ENCODE results near the gene ADGRF5. TPM values are rescaled to one million over a fixed set of nuclear protein-coding genes. Genes with fewer than 3 reads are reported as not detected.
A peak's percentile ranks its signal among the peaks of the same experiment; 100 is the strongest.
"Not testable (repeated sequence)": the region's sequence is repeated elsewhere in the genome, so short reads cannot be mapped to it uniquely, and the experiment has no call there.

The ADGRF5 gene
- total RNA-seq, 1 donor from 2014 or later: 57.3 TPM

DNA sequence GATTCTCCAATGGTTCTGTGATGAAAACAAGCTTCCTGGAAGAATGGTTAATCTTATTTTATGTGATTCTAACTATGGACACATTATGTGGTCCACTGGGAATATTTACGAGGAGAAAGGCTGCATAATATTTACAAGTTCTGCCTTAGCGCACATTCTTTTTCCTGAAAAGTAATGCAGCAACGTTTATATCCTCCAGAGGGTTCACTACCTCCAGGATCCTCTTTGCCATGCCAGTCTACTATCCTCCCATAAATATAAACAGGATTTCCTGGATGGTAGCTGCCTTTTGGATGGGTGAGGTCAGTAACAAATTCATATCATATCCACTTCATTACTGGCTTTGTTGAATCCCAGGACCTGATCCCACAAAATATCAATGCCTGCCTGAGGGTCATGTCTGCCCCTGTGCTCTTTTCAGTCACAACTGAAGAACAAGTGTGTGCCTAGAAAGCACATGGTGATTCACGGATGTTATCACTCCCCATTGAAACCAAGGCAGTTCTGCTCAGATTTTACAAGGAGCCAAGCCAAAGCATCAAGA is 30.4 kb downstream of the ADGRF5 start:
- no peak for DNase-seq (ENCODE audit: low read depth in 2 of 2)

DNA sequence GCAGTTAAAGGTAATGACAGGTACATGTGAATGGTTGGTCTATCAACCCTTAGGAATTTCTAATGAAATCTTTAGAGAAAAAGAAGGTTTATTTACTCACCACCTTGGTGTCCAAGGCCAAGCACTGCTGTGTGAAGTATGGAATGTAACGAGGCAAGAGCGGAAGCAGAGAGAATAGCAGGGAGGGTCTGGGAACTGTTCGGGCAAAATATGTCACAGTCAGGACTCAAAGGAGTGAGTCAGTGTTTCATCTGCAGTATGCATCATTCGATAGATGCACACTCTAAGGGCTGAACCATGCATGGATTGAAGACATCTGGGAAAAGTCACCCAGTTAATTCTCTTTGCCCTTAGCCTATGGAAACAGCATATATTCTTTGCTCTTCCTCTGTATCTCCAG is 33.2 kb downstream of the ADGRF5 start:
- peak in 1 of 2 donors; percentile 65 for DNase-seq (ENCODE audit: low read depth in 2 of 2)

DNA sequence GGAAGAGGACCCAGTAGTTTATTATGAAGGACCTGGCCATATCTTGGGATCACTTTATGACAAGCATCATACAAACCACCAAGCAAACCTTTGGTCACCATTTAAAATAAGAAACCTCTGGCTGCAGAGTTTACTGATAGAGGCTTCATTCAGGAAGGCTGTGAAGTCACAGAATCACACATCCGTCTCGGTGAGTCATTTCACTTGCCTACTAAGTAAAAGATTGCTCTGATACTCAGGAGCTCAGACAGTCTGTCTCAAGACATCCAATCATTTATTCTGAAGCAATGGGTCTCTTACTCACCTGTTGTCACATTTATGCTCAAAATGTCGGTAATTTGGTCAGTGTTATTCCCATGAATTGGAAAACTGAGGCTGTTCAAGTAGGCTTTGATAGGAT is 33.7 kb downstream of the ADGRF5 start:
- peak in 1 of 2 donors; percentile 86 for DNase-seq (ENCODE audit: low read depth in 2 of 2)

DNA sequence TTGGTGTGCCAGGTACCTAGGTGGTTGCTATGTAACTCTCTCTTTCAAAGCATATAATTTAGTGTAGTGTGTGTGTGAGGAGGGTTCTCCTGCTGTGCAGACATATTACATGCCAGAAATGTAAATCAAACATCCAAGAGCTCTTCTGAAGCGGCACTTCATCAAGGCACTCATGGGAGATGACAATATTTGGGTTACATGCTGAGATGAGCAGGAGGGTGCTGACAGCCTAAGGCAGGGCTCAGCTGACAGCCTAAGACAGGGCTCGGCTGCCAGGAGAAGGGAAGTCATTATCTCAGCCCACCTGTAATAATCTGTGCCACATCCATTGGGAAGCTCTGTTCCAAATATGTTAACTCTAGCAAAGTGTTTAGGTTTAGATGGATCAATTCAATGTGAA is 39.1 kb downstream of the ADGRF5 start:
- no peak for DNase-seq (ENCODE audit: low read depth in 2 of 2)

DNA sequence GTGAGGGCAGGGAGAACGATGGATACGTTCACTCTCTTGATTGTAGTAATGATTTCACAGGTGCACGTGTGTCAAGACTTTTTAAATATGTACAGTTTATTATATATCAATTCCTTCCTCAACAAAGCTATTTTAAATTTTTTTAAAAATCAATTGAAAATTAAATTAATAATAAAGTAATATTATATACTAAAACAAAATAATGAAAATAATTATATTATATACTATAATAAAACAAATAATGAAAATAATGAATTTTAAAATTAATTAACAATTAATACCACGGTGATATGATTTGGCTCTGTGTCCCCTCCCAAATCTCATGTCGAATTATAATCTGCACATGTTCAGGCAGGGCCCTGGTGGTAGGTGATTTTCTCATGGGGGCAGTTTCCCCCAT is 42.7 kb downstream of the ADGRF5 start:
- no peak for DNase-seq (ENCODE audit: low read depth in 2 of 2)

DNA sequence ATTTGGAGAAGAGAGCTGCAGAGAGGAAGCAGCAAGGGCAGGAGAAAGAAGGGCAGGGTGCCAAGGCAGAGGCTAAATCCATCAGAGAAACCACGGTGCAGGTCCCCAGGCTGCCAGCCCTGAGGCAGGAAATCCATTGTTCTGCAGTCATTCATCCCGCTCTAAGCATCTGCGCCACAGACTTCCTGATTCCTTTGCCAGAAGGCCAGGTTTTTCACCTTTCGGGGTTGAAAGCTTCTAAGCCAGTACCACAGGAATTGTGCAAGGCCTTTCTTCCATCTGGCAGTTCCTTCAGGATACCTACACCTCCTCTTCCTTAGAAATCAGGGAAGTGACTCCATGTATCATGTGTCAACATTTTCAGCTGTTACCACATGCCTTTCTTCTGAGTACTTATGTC is 45.6 kb downstream of the ADGRF5 start:
- peak; percentile 94 to 96 for DNase-seq (ENCODE audit: low read depth in 2 of 2)

DNA sequence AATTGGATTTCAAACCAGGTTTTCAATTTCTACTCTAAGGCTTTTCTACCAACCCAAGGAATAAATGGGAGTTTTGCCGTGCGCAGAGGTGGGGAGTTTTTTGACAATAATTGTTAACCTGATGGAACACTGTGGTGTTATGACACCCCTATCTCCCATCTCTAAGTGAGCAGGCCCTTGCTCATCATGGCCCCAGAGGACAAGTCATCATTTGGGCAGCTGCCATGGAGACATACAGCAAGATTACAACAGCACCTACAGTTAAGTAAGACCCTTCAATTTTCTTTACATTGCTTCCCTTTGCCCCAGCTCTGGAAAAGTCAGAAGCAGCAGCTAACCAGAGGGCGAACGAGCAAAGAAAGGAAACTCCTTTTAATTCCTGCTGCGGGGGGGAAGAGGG is 54.3 kb downstream of the ADGRF5 start:
- DNase-seq (ENCODE audit: low read depth in 2 of 2): no peak

DNA sequence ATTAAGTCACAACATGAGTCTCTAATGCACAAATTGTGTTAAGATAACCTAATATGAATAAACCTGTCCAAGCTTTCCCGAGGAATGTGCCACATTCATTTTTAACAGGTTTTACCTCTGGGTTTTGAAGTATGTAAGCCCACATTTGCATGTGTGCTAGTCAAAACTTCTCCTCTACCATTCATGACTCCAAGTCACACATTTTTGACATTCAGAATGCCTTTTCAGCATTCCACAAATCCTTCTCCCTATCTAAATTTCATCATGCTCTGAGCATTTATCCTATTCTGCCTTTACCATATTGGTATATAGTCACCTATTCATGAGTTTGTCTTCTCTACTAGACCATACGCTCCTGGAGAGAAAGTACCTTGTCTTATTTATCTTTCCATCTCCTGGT is 56.5 kb downstream of the ADGRF5 start:
- no peak for DNase-seq (ENCODE audit: low read depth in 2 of 2)

DNA sequence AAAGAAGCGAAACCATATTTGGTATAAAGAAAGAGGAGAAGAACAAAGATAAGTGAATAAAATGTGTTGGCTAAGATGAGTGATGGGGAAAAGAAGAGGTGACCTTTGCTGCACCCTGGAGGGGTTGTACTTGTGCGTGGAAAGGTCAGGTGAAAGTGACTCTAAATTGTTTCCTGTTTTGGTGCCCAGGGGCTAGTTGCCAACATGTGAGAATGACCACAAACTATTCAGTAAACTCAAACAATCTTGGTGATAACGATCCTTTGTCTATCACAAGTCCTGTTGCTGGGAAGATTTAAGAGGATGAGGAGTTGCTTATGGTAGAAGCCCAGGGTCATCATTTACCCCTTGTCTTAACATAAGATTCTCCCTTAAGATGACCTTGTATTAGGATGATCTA is 57.9 kb downstream of the ADGRF5 start:
- no peak for DNase-seq (ENCODE audit: low read depth in 2 of 2)

DNA sequence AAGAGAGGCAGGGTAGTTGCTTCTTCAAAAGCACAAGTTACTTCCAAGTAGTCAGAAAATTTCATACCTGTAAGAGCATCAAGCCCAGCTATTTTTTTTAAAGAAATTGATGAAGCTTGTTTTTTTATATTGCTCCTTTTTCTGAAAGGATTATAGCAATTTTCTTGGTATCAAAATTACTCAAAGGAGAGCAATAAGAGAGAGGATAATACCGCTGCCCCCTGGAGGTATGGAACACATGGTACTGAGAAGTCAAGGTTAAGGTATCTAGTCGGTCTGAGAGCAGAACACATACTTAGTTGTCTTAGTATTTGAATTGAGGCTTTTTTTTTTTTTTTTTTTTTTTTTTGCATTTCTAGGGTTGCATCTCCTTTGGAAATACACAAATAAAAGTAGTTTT is 59.4 kb downstream of the ADGRF5 start:
- DNase-seq (ENCODE audit: low read depth in 2 of 2): no peak

DNA sequence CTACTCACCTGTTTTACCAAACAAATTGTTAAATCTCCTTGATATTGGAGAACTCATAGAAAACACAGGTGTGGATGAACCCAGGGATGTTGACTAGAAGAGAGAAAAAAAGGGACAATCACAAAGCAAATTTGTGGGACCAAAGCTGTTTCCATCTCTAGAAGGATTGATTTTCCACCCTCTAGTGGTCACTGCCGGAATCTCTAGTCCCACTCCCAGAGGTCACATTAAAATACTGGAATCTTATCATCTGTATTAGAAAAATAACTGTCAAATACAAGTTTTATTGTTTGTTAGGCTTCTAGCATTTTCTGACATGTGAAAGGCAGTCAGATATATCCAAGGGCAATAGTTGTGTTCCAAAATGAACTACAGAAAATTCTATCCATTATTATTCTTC is 65.8 kb downstream of the ADGRF5 start:
- peak; percentile 25 to 45 for DNase-seq (ENCODE audit: low read depth in 2 of 2)

DNA sequence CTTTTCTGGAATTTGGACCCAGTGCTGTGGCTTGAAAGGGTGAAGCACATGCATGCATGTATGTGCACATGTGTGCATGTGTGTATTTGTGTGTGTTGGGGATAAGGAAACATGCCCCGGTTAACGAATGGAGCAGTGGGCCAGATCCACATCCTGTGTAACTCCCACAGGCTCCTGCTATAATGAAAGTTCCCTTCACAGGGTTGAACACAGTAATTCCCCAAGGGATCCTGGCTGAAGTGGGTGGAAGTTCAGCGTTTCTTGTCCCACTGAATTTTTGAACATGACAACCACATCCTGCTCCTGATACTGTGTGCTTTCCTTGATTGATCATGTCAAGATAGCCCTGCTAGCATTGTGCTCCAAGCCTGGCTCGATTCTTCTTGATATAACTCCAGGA is 70.2 kb downstream of the ADGRF5 start:
- not testable (repeated sequence) for DNase-seq (ENCODE audit: low read depth in 2 of 2)

DNA sequence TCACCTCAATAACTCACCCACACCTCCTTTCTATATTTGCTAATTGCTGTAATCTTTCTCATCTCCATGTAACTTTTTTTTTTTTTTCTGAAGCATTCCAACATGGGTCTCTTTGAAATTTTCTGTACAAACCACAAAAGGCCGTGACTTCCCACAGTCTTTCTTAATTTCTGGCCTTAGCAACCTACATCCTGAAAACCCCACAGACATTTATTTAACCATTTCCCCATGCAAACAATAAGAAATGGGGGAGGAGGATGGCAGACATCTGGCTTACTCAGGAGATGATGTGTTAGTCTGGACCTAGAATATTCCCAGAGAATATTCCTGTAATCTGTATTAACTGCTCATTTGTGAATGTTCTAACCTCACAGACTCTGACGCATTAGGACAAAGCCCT is 70.9 kb downstream of the ADGRF5 start:
- DNase-seq (ENCODE audit: low read depth in 2 of 2): peak in 1 of 2 donors; percentile 87

DNA sequence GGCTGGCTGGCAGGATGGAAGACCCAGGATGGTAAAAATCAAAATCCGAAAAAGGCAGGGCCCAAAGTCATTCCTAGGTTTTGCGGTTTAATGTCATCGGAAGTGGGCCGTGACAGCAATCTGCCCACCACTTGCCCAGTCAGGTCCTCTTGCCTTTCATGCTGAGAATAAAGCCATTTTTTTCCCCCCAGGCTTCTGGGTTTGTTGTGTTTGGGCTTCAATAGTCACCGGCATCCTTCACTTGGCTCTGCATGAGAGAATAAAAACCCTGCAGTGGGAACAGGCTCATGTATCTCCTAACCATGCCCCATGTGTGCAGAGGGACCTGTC is 72.4 kb downstream of the ADGRF5 start:
- DNase-seq (ENCODE audit: low read depth in 2 of 2): no peak

DNA sequence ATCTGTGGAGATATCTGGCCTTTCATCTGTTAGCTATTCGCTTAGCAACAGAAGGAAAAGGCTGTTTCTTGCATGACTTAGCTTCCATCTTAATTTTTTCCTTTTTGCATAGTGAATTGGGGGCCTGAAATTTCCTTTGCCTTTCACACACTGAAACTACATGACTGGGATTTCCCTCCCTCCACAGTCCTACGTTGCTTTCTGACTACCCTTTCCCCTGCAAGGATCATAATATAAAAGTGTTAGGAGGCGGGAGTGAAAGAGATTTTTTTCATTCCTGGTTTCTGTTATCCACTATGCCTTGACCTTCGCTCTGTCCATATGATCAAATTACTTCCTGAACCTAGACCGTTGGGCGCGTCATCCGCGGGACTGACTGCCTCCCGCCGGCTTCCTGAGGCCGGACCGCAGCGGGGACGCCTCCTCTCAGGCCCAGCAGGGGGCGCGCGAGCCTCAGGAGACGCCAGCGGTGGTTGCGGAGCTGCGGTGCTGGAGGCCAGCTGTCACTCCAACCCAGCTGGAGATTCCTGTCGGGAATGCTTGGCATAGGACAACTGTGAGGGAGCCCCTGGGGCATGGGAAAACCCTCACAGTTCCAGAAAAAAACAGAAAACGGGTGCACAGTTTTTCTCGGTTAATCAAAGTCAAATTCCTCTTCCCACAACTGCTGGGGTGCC is 72.9 kb downstream of the ADGRF5 start:
- DNase-seq (ENCODE audit: low read depth in 2 of 2): peak; percentile 89 to 90

DNA sequence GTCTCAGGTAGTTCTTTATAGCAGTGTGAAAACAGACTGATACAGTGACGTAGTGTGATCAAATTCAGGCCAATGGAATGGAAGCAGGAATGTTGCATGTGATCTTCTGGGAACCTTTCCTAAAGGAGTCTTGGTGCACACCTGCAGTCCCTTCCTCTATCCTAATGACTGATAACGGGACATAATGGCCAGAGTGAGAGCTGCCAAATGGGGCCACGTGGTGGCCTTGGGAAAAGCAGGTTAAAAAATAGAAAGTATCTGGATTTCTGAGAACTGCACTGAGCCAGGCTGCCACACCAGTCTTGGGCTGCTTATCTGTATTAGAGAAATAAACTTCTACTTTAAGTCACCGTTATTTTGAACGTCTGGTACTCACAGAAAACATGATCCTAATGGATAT is 76.6 kb downstream of the ADGRF5 start:
- no peak for DNase-seq (ENCODE audit: low read depth in 2 of 2)

DNA sequence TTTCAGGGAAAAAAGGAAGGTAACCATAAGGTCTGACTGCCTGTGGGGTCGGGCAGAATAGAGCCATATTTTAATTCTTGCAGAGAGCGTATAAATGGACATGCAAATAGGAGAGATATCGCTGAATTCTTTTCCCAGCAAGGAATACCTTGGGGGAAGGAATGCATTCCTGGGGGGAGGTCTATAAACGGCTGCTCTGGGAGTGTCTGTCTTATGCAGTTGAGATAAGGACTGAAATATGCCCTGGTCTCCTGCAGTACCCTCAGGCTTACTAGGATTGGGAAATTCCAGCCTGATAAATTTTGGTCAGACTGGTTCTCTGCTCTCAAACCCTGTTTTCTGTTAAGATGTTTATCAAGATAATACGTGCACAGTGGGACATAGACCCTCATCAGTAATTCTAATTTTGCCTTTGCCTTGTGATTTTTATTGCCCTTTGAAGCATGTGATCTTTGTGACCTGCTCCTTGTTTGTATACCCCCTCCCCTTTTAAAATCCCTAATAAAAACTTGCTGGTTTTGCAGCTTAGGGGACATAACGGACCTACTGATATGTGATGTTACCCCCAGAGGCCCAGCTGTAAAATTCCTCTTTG is 79.4 kb downstream of the ADGRF5 start:
- not testable (repeated sequence) for DNase-seq (ENCODE audit: low read depth in 2 of 2)

DNA sequence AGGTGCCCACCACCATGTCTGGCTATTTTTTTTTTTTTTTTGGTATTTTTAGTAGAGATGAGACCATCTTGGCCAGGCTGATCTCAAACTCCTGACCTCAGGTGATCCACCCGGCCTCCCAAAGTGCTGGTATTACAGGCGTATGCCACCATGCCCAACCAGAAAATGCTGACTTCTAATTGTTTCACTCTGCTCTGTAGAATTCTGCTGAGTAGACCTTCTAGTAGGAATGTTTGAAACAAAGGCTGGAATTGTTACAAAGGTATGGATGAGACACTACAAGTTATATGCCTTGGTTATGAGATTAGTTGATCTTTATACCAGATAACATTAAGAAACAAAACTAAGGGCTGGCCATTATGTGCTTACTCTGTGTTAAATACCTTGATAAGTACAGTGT is 83.7 kb downstream of the ADGRF5 start:
- no peak for DNase-seq (ENCODE audit: low read depth in 2 of 2)

DNA sequence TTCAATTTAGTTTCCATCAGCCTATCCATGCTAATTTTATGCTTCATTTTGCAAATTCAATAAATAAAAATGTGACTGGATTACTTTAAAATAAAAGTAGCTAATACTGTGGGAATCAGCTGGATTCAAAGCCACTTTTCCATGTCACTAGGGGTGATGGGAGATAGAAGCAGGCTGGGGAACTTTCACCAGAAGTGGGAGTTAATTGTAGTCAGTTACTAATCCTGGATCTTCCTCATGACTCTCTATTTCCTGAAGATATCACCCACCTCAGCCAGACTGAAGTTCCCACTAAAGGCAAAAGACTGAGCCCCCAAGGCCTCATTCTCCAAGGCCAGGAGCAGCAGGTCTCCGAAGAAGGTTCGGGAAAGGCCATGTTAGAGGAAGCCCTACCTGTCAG is 86.7 kb downstream of the ADGRF5 start:
- not testable (repeated sequence) for DNase-seq (ENCODE audit: low read depth in 2 of 2)

DNA sequence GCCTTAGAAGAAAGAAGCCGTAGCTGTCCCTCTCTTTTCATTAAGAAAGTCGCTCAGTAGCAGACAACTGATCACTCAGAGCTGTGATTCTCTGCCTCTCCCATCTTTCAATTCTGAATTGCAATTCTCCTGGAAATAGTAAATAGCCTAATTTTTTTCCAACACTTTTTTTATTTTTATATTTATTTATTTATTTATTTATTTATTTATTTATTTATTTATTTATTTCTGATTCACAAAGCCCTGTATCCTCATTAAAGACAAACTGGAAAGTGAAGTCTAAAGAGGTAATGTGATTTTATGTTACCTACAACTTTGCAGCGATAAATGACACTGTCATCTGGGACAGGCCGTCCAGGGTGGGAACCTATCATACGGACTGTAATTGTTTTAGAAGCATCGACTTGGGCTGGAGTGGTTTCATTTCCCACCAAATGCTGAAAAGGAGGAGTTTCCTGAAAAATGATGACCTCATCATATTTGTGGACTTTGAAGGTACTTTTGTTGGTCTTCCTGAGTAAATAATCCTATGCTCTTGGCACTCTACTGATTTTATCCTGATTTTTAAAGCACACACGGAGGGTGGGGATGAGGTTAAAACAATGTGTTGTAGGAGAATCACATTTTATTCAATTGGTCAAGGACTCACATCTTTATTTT is 87.4 kb downstream of the ADGRF5 start:
- DNase-seq (ENCODE audit: low read depth in 2 of 2): not testable (repeated sequence)

DNA sequence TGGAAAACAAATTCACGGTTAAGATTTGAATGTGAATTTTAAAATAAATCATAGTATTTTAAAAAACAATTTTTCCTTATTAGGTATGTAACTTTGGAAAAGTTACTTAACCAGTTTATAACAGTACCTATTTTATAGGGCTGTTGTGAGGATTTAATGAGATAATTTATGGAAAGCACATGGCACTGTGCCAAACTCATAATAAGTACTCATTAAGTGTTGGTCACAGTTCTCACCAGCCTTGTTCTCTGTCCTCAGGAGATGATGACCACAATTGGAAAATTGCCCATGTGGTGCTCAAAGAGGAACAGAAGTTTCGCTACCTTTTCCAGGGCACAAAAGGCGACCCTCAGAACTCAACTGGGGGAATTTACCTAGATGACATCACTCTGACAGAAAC is 88.9 kb downstream of the ADGRF5 start:
- DNase-seq (ENCODE audit: low read depth in 2 of 2): no peak

DNA sequence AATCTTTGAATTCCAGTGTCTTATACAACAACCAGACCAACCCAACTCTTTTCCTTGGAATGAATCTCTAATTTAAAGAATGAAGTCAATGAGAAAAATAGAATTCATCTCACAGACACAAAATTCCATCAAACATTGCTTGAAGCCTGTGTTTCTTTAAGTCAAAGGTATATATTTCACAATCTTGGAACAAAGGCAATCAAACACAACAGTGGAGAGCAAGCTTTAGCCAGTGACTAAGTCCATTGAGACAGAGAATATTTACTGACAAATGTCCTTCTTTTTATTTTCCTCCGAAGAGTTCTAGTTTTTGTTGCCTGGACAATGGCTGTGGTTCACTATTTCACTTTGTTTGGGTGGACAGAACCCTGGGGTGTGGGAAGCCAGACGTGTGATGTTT is 92.8 kb downstream of the ADGRF5 start:
- no peak for DNase-seq (ENCODE audit: low read depth in 2 of 2)

DNA sequence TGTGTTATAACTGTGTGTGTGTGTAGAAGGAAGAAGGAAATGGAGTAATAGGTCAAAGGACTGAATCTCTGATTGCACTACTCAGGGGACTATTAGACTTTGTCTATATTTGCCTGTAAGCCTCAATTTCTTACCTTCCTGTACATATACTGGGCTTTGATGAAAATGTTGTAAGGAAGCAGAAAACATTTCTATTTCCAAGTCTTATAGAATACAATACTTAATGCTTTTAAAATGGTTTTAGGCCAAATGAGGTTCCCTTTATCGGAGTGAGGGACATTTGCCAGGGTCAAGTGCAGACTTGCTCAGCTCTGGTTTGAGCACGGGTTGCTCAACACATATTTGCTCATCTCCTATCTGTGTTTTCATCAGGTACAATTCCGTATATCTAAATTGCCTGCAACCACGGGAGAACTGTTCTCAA is 100.3 kb downstream of the ADGRF5 start:
- DNase-seq (ENCODE audit: low read depth in 2 of 2): no peak
